ENCODE data around the gene CCL3.

The CCL3 gene

DNA sequence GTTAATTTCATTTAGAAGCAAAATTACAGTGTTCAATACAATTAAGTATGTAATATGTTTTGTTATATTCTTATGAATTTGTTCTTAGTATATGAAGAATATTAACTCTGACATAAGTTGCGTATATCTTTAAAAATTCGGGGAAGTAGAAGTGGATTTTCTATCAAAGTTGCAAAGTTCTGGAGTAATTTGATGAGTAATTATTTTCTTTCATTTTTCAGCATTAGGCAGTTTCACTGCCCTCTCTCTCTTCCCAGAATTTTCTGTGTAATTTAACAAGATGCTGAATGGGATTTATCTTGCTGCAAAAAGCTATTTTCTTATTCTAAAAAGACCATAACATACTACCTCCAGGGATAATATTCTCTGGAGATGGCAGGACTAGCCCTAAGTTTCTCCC is 34.8 kb downstream of the CCL3 start:
- DNase-seq: no peak
- Histone ChIP-seq H3K36me3 (ENCODE audit: control insufficient read depth, insufficient read depth, low read length) (no peaks in the 10 kb centered on the region), H3K4me1 (ENCODE audit: control insufficient read depth, insufficient read depth, low read length, poor library complexity, severe bottlenecking) (no peaks in the 10 kb centered on the region), H3K4me3 (ENCODE audit: insufficient read depth, low read depth, low read length, poor library complexity, severe bottlenecking) (no peak overlapping the region), H3K27ac (ENCODE audit: insufficient read depth, low read length, poor library complexity, severe bottlenecking) (no peak overlapping the region), H3K27me3 (replicated peaks; ENCODE audit: control insufficient read depth, insufficient read depth, low read length, poor library complexity, severe bottlenecking) (no peaks in the 10 kb centered on the region), H3K9me3 (ENCODE audit: control insufficient read depth, low read length) (no peaks in the 10 kb centered on the region)

DNA sequence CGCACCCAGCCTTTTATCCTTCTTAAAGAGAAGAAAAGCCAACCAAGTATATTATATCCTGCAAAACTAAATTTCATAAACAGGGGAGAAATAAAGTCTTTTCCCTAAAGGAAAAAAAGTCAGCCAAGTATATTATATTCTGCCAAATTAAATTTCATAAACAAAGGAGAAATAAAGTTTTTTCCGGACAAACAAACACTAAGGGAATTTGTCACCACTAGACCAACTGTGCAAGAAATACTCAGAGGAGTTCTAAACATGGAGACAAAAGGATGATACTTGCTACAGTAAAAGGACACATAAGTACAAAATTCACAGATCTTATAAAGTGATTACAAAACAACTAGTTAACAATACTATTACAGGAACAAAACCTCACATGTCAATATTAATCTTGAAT is 40.3 kb downstream of the CCL3 start:
- Histone ChIP-seq H3K9me3 (ENCODE audit: control insufficient read depth, low read length) (no peaks in the 10 kb centered on the region), H3K27ac (ENCODE audit: insufficient read depth, low read length, poor library complexity, severe bottlenecking) (no peak overlapping the region), H3K4me3 (ENCODE audit: insufficient read depth, low read depth, low read length, poor library complexity, severe bottlenecking) (no peak overlapping the region), H3K36me3 (ENCODE audit: control insufficient read depth, insufficient read depth, low read length) (no peaks in the 10 kb centered on the region), H3K27me3 (replicated peaks; ENCODE audit: control insufficient read depth, insufficient read depth, low read length, poor library complexity, severe bottlenecking) (peaks cover 5% of the 10 kb centered on the region), H3K4me1 (ENCODE audit: control insufficient read depth, insufficient read depth, low read length, poor library complexity, severe bottlenecking) (no peaks in the 10 kb centered on the region)
- no peak for DNase-seq

GRCh38 chr17:36048066-36048465 is 41.9 kb downstream of the CCL3 start:
- Histone ChIP-seq H3K4me3 (ENCODE audit: insufficient read depth, low read depth, low read length, poor library complexity, severe bottlenecking) (no peak overlapping the region), H3K27me3 (replicated peaks; ENCODE audit: control insufficient read depth, insufficient read depth, low read length, poor library complexity, severe bottlenecking) (peaks cover 5% of the 10 kb centered on the region), H3K9me3 (ENCODE audit: control insufficient read depth, low read length) (no peaks in the 10 kb centered on the region), H3K36me3 (ENCODE audit: control insufficient read depth, insufficient read depth, low read length) (no peaks in the 10 kb centered on the region), H3K4me1 (ENCODE audit: control insufficient read depth, insufficient read depth, low read length, poor library complexity, severe bottlenecking) (no peaks in the 10 kb centered on the region), H3K27ac (ENCODE audit: insufficient read depth, low read length, poor library complexity, severe bottlenecking) (no peak overlapping the region)
- DNase-seq: no peak
